HG03066 (cell line): Measurements from ENCODE around the gene CYP17A1.

Source experiments
- ATAC-seq: cut with Tn5 transposase; IDR thresholded peaks from one replicate; pipeline ENCODE4 v1.9.1; 2021; ENCODE audit warnings: low read depth; ENCODE audit not compliant: unreplicated experiment

CYP17A1 gene

DNA sequence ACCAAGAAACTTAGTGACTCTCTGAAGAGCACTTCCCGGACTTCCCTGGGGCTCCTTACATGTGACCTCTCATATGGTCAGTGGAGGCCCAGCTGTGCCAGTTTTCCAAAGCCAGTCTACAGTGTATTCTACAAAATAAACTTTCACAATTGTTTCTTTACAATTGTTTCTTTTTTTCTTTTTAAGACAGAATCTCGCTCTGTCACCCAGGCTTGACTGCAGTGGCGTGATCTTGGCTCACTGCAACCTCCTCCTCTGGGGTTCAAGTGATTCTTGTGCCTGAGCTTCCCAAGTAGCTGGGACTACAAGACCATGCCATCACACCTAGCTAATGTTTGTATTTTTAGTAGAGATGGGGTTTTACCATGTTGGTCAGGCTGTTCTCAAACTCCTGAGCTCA is 25.9 kb downstream of the CYP17A1 start:
- ATAC-seq, result no peak

DNA sequence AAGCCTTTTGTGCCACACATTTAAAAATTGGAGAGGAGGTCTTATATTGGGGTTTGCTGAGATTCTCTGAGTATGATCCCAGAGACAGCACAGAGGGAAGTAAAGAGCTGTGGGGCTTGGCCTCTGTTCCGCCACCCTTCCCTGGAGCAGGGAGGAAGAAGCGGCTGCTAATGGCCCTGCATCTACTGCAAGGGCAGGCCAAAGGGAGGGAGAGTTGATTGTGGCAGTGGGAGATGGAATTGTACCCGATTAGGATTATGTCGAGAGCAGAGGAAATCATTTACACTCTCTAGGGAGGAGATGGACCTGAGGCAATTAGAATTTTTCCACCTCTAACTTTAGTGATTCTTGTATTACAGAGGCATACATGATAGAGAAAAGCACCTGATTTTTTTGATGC is 28.8 kb downstream of the CYP17A1 start:
- no peak for ATAC-seq

DNA sequence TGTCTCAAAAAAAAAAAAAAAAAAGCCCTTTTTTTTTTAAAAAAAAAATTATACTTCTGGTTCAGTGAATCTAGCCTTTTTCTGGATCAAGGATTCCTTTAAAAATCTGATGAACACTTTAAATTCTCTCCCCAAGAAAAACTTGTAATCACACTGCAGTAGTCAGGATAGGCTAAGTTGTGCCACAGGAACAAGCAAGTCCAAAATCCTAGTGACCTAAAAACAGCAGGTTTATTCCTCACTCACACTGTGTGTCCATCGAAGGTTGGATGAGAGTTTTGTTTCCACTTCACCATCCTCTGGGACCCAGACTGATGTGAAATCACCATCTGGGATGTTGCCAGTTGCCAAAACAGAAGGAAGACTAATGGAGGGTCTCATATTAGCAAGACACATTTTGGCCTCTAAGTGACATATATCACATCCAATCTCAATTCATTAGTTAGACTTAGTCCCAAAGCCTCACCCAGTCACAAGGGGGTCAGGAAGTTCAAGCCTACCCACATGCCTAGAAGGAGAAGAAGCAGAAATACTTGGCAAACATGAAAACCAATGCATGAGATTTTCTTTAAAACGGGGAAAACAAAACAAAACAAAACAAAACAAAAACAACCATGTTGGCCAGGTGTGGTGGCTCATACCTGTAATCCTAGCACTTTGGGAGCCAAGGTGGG is 32.7 kb downstream of the CYP17A1 start:
- no peak for ATAC-seq

DNA sequence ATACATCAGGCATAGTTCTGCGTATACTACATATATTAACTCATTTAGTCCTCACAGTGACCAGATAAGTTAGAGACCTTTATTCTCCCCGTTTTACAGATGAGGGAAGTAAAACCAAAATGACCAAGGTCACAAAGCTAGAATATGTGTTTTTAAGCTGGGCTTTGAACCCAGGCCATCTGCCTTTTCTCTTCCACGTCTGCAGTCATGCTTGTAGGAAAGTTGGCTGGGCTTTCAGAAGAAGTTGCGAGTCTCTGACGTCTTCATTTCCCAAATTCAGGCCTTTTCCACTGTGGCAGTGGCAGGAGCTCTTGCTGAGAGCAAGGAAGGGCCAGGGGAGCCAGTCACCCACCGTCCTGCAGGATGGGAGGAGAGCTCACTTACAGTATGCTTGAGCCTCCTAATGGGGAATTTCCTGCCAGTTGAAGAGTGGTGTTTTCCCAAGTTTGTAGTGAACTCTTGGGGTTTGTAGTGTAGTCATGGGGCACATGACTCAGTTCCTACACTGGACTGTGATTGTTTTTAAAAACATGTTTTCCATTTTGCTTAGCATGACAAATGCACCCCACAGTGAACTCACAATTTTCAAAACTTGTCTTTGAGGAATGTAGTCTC is 34.2 kb downstream of the CYP17A1 start:
- no peak for ATAC-seq

DNA sequence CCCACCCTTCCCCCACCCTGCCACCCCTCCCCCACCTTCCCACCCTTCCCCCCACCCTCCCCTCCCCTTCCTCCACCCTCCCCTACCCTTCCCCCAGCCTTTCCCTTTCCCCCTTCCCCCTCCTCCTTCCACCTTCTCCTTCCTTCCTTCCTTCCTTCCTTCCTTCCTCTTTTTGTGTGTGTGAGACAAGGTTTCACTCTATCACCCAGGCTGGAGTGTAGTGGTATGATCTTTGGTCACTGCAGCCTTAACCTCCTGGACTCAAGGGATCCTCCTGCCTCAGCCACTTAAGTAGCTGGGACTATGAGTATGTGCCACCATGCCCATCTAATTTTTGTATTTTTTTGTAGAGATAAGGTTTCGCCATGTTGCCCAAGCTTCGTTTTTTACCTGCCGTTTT is 35.2 kb downstream of the CYP17A1 start:
- no peak for ATAC-seq

DNA sequence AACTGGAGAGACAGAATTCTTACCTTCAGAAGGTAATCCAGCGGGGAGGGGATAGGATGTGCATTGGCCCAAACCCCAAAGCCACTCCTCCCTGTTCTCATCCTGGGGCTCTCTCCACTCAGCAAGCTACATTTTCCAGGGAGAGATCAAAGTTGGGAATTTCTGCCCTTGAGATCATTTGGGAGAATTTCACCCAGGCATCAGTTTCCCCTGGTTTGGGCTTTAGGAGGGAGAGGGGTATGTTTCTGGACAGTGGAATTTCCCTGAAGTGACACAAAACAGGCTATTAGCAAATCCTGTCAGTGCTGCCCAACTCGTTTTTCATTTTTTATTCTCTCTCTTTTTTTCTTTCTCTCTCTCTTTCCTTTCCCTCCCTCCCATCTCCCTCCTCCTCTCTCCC is 35.7 kb downstream of the CYP17A1 start:
- no peak for ATAC-seq

DNA sequence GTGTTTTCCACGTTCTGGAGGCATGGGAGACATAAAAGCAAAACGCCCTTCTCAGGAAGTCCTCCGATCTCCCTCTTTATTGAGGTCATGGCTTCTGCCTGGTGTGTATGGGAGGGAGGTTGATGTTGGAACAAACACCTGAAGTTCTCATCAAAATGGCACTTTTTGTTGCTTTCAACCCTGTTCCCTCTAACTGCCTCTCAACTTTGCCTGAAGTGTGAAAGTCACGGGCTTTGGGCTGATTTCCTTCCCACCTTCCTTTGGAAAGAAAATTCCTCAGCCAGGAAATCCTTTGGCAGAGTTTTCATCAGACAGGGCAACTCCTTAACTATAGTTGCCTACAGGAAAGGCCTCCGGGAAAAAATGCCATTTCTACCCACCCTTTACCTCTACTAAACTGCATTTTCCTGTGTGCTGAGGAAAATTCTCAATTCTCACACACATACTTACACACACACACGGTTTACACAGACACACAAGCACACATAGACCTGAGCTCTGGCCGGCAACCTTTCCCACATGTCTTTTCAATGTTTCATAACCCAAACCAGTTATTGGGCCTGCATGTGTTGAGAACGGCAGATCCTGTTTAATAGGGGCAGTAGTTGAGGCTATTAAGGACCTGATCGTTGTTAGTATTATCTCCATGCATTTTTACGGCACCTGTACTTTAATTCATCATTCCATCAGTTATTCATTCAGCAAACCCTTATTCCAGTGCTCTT is 36.4 kb downstream of the CYP17A1 start:
- no peak for ATAC-seq

DNA sequence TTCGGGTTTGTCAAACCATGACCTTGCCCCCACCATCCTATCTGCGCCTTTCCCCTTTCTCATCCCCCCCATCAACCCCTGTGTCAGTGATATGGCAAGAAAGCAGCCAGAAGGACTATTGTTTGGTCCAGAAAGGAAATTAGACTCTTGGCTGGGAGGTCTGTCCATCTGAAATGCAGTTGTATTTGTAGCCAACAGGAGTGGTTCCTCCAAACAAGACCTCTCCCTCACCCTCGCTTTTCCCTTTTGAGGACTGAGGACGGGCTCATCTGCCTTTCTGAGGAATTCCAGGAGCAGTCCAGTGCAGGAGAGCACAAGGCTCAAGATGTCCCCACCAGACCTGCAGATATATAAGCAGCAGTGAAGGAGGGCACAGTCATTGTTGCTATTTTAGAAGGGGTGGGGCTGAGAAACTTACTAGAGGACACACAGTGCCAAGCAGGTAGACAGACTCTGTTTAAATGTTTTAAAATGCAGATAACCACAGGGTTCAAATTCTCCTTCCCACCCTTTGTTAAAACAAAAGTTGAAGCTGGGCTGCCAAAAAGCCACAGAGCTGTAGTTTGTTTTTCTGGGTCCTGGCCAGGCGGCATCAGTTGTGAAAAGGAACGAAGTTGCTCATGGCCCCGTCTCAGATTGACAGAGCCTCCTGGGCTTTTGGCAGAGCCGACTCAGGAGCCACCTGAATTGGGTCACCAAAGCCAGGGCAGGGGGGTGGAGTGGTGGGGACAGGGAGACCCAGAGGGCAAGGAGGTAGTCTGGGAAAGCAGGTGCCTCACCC is 37.3 kb downstream of the CYP17A1 start:
- no peak for ATAC-seq

DNA sequence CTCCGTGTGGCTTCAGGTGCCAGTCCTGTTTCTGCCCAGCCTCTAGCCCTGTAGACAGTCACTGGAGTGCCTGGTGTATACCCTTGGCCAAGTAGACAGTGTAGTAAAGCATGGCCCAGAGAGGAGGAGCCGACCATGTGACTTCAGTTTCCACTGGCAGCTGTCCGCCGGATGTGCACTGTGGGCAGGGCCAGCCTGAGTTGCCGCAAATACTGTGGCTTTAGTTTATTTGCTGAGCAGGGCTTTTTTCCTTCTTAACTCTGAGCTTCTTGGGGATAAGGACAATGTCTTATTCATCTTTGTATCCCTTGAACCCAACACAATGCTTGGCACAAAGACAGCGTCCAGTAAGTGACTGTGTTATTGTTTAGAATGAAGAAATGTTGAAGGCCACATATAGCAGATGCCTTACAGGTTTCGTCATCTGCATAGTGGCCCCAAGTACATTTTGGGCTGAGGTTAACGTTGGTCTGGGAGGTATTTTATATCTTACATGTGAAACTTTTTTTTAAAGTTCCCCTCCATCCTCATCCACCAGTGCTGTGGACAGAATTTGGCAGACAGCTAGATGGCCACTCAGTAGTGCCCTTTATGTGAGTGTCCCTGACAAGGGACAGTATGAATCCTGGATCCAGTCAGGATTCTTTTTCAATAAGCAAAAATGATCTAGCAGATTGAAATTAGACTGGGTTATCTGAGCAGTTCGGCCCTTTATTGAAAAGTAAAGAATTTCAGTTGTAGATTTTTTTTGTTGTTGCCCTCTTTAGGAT is 40.6 kb downstream of the CYP17A1 start:
- peak; percentile 98 for ATAC-seq

DNA sequence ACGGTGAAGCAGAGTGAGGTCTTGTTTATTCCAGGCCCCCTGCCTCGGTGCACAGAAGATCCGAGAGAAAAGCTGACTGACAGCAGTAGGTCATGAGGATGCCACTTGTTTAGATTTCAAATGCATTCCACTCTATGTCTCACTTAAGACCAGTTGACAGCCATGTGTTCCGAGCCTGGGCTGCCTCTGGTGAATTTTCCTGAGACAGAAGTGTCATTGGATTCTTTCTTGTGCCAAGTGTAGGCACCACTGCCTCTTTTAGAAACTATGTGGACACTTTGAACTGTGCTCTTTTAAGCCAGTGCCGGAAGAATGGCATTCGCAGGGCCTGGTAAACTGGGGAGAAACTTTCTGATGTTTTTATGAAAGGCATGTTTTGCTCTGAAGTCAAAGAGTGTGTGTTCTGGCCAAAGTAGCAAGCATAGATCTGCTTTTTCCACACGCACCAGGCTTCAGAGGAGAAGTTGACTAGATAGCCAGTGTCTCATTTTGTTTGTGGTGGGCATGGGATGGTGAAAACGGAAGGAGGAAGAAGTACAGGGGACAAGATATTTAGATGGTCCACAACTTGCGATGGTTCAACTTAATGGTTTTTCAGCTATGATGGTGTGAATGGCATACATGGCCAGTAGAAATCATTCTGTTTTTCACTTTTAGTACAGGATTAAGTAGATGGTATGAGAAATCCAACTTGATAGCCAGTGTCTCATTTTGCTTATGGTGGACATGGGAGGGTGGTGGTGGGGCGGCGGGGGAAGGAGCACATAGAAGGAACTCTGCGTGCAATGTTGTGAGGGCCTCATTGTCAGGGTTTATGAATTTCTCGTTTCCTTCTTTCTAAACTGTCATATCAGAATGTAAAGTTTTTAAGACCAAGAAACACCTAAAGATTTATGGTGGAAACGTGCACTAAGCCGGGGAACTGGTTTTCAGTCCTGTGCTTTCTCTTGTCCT is 41.5 kb downstream of the CYP17A1 start:
- peak; percentile 48 for ATAC-seq

DNA sequence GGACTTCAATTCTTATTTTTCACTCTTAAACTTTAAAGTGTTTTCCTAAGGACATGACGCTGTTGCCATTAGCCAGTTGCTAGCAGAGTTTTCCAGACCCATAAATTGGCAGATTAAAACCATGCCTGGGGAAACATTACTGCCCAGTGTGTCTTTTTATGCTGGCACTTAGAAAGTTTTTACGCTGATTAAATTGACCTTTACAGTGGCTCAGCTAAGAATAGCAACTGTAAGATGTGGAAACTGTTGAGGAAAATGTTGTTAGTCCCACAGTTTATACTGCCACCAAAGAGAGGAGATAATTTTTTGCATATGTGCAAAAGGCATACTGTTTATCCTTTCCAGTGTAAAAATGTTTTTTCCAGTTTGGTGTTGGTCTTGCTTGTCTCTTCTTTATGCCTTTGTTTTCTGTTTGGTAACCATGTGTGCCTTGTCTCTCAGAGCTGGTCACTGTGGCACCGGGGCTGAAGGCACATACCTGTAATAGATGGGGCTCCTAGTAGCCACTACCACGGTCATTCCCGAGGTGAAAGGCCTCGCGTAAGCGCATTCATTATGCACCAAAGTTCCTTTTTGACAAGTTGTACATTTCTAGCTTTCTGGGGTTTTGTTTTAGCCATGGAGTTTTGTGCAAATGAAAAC is 45.3 kb downstream of the CYP17A1 start:
- ATAC-seq, result no peak

DNA sequence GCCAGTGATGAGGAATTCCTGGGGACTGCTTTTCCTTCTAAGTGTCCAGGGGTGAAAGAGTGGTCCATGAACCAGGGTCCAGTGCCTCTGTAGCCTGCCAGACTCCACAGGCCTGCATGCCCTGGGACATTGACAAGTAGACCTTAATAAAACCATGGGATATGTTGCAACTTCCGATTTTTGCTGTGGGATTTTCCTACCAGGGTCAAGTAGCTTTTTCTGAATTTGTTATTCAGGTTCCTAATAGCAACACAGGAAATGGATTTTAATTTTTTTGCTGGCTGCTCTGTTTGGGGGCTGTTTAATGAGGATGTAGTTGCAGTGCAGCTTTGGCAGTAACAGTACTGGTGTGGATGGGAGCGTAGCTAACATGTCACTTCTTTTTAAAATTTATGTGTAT is 51.4 kb downstream of the CYP17A1 start:
- no peak for ATAC-seq

DNA sequence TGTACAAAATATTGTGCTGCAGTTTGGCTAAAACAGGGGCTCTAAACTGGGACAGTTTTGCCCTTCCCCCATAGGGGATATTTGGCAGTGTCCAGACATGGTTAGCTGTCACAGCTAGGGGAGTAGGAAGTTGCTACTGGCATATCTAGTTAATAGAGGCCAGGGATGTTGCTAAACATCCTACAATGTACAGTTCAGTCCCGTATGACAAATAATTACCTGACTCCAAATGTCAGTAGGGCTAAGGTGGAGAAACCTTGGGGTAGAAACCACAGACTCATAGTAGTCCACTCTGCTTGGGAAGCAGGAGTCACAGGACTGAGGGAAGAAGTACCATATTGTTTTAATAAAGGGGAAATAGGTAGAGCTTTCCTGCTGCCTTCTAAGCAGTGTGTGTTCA is 53.6 kb downstream of the CYP17A1 start:
- no peak for ATAC-seq

DNA sequence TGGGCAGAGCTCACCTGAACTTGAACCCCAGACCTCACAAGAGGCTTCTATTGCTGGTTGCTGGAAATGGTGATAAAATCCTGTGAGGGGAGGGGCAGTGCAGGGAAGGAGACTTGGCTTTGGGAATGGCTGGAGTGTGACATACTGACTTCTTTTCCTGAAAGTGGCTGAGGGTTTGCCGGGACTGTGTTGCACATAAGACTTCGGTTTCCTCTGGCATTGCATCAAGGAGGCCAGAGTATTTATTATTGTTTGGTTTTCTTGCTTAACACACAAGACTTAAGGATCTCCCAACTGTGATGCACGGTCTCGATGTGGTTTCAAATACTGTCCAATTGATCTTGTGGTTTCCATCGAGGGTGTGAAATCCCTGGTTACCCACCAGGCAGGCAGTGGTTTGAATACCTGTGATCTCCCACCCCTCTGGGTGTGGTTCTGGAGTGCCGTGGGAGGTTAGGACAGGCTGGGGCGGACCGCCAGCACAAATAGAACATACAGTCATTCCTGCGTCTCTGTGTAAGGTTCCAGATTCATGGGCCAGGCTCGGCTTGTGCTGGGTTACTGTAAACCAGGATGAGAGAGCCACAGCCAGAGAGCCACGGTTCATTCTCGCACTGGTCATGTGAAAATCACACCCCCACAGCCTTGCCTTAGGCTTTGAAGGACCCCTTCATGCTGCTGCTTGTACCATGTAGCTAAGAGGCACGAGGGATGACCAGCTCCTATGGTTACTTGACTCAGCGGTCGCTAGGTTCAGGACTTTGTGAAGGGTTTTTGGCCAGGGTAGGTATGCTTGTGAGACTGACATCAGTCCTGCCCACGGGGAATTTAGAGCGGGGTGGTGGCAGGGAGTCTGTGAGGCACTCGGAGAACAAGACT is 54.3 kb downstream of the CYP17A1 start:
- no peak for ATAC-seq

DNA sequence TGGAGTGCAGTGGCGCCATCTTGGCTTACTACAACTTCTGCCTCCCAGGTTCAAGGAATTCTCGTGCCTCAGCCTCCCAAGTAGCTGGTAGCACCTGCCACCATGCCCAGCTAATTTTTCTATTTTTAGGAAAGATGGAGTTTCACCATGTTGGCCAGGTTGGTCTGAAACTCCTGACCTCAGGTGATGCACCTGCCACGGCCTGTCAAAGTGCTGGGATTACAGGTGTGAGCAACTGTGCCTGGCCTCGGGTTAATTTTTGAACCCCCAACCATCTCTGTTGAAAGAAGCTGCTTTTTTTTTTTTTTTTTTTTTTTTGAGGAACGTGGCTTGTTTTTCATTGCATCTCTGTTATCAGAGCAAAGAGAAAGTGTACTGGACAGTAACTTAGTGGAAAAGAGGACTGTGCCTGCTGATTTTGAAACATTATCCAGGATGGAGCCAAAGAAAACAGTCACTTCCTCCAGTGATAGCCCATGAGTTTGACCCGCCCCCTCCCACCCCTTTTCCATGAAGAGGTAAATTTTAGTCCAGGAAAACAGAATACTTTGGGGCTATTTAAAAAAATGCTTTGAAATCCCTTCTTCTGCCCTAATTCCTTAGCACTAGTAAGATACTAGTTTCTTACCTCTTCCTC is 55.2 kb downstream of the CYP17A1 start:
- ATAC-seq, result no peak

DNA sequence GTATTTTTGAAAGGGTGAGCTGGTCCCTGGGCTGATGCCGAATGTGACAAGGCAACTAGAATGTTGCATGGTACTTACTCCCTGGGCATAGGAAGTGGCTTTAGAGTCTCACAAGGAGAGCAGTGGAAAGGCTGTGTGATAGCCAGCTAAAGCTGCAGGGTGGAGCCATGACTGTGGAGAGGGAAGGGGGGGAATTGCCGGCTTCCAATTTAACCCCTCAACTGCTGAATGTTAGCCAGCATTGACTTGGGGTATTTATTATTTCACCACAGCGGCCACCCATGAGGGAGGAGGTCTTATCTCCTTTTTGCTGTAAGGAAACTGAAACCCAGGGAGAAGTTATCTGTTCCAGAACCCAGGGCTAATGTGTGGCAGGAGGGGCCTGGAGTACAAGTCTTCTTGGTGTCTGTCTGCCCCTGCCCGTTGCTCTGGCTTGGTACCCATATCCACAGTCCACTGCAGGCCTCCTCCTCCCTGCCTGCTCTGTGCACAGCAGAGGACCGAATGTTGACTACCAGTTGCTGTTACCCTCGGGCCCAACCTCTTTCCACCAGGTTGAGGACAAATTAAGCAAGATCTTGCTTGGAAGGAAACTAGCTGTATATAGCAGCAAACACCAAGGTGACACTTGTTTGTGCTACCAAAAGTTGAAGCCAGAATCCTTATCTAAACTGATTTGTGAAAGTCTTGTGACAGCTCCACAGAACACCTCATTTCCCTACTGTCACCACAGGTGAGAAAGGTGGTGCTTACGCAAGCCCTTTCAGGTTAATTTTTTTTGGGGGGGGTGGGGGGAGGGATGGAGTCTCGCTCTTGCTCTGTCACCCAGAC is 55.9 kb downstream of the CYP17A1 start:
- no peak for ATAC-seq
